Esophagus squamous epithelium (tissue), 4 donors: ENCODE data around the gene NAA15.

ENCODE experiments used
- CTCF ChIP-seq, 6 experiments: fragments of 450-650 bp in 4 of 6; fragments of 200-600 bp in 2 of 6; sonication (generic) in 2 of 6; IDR thresholded peaks; one replicate each; pipeline ENCODE4 v1.5.1; 2016 to 2019; ENCODE audit warnings: antibody characterized with exemption in 6 of 6, mild to moderate bottlenecking in 4 of 6, moderate library complexity in 4 of 6
- POLR2A ChIP-seq, 4 donors: fragments of 450-650 bp; IDR thresholded peaks; one replicate each; pipeline ENCODE4 v1.6.1; 2017; ENCODE audit warnings: antibody characterized with exemption in 4 of 4, mild to moderate bottlenecking in 4 of 4, moderate library complexity in 3 of 4

DNA sequence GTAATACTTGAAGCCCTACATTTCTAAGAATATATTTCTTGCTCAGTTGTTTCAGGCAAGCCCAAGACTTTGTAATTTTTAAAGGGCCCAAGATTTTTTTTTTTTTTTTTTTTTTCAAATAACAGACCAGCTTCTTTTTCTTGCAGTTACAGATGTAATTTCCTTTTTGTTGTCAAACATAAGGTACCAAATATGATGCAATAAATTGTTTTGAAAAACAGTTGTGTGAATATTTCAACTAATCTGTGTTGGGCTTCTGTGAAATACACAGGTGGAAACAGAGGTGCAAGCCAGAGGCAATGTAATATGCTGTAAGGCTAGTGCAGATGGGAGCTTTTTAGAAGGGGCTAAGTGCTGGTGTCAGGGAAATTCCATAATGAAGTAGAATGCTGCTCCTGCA lies 87.8 kb downstream of the NAA15 start:
- no peak for TF ChIP-seq POLR2A (IDR thresholded peaks at IDR 0.05)
- no peak for TF ChIP-seq CTCF (IDR thresholded peaks at IDR 0.05)
